A549 (cell line): ENCODE measurements around the gene COPA. TPM values are rescaled to one million over a fixed set of nuclear protein-coding genes. Genes with fewer than 3 reads are reported as not detected.

ENCODE experiments used
- ATAC-seq, 2 experiments: fragments of 200-7000 bp in 1 of 2; fragments of >200 bp in 1 of 2; cut with Nextera tagmentation in 1 of 2; cut with Tn5 transposase in 1 of 2; 3 replicates each; pipeline versions ENCODE4 v1.8.0 to v1.9.1; 2018 to 2020; ENCODE audit warnings: mild to moderate bottlenecking in 1 of 2, moderate library complexity in 1 of 2
- CTCF ChIA-PET: fragments of 300-600 bp; sonication (Branson Sonifier 250); formaldehyde crosslinking; extraction: SDS; loops from one replicate; lab custom pipeline; 2021; ENCODE audit warnings: antibody characterized with exemption, inconsistent platforms; lab: Yijun Ruan, JAX
- POLR2A ChIA-PET: fragments of 350-600 bp; formaldehyde crosslinking; extraction: SDS; loops from one replicate; lab custom pipeline; 2021; ENCODE audit warnings: antibody characterized with exemption, inconsistent platforms; lab: Yijun Ruan, JAX
- DNase-seq, 2 experiments: peaks; one replicate each; pipeline versions ENCODE4 v3.0.0 to v3.0.0-alpha.2; 2011 to 2016; ENCODE audit warnings: low read depth in 1 of 2, low spot score in 1 of 2
- FAIRE-seq: peaks from 2 replicates; lab custom pipeline; 2011; peaks lifted over from hg19 to GRCh38; lab: Jason Lieb, UNC
- H3K27ac ChIP-seq, 2 experiments: fragments of >200 bp; sonication (Bioruptor Twin); formaldehyde crosslinking; 3 replicates each; pipeline ENCODE4 v1.5.1; 2016 to 2017
- H3K4me1 ChIP-seq: fragments of >200 bp; sonication (Bioruptor Twin); formaldehyde crosslinking; 3 replicates; pipeline ENCODE4 v1.6.1; 2016
- H3K4me2 ChIP-seq: fragments of >200 bp; sonication (Bioruptor Twin); formaldehyde crosslinking; 3 replicates; pipeline ENCODE4 v1.6.1; 2016
- H3K4me3 ChIP-seq: fragments of >200 bp; sonication (Bioruptor Twin); formaldehyde crosslinking; 3 replicates; pipeline ENCODE4 v1.5.1; 2016
- H3K9me3 ChIP-seq: fragments of >200 bp; sonication (Bioruptor Twin); formaldehyde crosslinking; 3 replicates; pipeline ENCODE4 v1.6.1; 2016
- ATOH8 ChIP-seq: fragments of 250-450 bp; sonication (Bioruptor Pico); IDR thresholded peaks from 2 replicates; pipeline ENCODE4 v1.5.0; 2020; ENCODE audit warnings: low read depth, mild to moderate bottlenecking, moderate library complexity
- CEBPB ChIP-seq, 2 experiments: fragments of >200 bp in 1 of 2; sonication (Bioruptor Twin) in 1 of 2; formaldehyde crosslinking in 1 of 2; IDR thresholded peaks; 2 replicates each; pipeline ENCODE4 v1.6.1; 2012 to 2016
- EHMT2 ChIP-seq: fragments of 200-600 bp; sonication (generic); IDR thresholded peaks from 2 replicates; pipeline ENCODE4 v1.6.1; 2016; ENCODE audit warnings: antibody characterized with exemption, low read depth, mild to moderate bottlenecking, moderate library complexity
- FOSL2 ChIP-seq, 2 experiments: fragments of 450-650 bp in 1 of 2; fragments of >200 bp in 1 of 2; sonication (Bioruptor Twin) in 1 of 2; formaldehyde crosslinking; IDR thresholded peaks; 2 replicates each; pipeline versions ENCODE4 v1.5.0 to v1.6.1; 2016 to 2020; ENCODE audit warnings: mild to moderate bottlenecking in 1 of 2, moderate library complexity in 1 of 2
- HMGXB4 ChIP-seq: fragments of 250-450 bp; sonication (Bioruptor Pico); IDR thresholded peaks from 2 replicates; pipeline ENCODE4 v1.5.0; 2021; ENCODE audit warnings: mild to moderate bottlenecking, moderate library complexity, borderline replicate concordance
- HOXA7 ChIP-seq: fragments of 250-450 bp; sonication (Bioruptor Pico); IDR thresholded peaks from 2 replicates; pipeline ENCODE4 v1.5.0; 2020; ENCODE audit warnings: mild to moderate bottlenecking, moderate library complexity
- JUN ChIP-seq, 2 experiments: fragments of >200 bp; sonication (Bioruptor Twin); formaldehyde crosslinking; IDR thresholded peaks; 2 replicates in 1 of 2; 3 replicates in 1 of 2; pipeline ENCODE4 v1.6.1; 2016 to 2017
- KDM5A ChIP-seq: fragments of 200-600 bp; sonication (generic); IDR thresholded peaks from 2 replicates; pipeline ENCODE4 v1.6.1; 2016; ENCODE audit warnings: antibody characterized with exemption, mild to moderate bottlenecking
- MAX ChIP-seq: IDR thresholded peaks from 2 replicates; pipeline ENCODE4 v1.6.1; 2012
- MAZ ChIP-seq: fragments of 150-350 bp; IDR thresholded peaks from 2 replicates; pipeline ENCODE4 v1.6.1; 2014; ENCODE audit warnings: antibody characterized with exemption, low read depth, low read length, borderline replicate concordance
- NR3C1 ChIP-seq: fragments of >200 bp; sonication (Bioruptor Twin); formaldehyde crosslinking; IDR thresholded peaks from 3 replicates; pipeline ENCODE4 v1.6.1; 2017
- PHF8 ChIP-seq: fragments of 200-600 bp; sonication (generic); IDR thresholded peaks from 2 replicates; pipeline ENCODE4 v1.6.1; 2016; ENCODE audit warnings: low read depth, mild to moderate bottlenecking, antibody characterized with exemption, moderate library complexity, borderline replicate concordance
- POLR2AphosphoS2 ChIP-seq: conservative IDR thresholded peaks from 2 replicates; pipeline ENCODE4 v1.6.1; 2012; ENCODE audit warnings: low read length, improper control_type of control experiment, inconsistent platforms
- REST ChIP-seq: fragments of 200-600 bp; sonication (generic); IDR thresholded peaks from 2 replicates; pipeline ENCODE4 v1.6.1; 2016; ENCODE audit warnings: antibody characterized with exemption, mild to moderate bottlenecking, moderate library complexity
- RFX5 ChIP-seq: fragments of 450-650 bp; IDR thresholded peaks from 2 replicates; pipeline ENCODE4 v1.7.1; 2014; ENCODE audit warnings: antibody characterized with exemption, mild to moderate bottlenecking, moderate library complexity
- SMC3 ChIP-seq: fragments of >200 bp; sonication (Bioruptor Twin); formaldehyde crosslinking; IDR thresholded peaks from 3 replicates; pipeline ENCODE4 v1.6.1; 2018; ENCODE audit warnings: inconsistent platforms
- SREBF2 ChIP-seq: fragments of 450-650 bp; IDR thresholded peaks from 2 replicates; pipeline ENCODE4 v1.6.1; 2014; ENCODE audit warnings: mild to moderate bottlenecking, moderate library complexity
- TFCP2L1 ChIP-seq: fragments of 250-450 bp; sonication (Bioruptor Pico); IDR thresholded peaks from 2 replicates; pipeline ENCODE4 v1.5.0; 2021; ENCODE audit warnings: mild to moderate bottlenecking
- TP53 ChIP-seq: fragments of 250-450 bp; sonication (Bioruptor Pico); IDR thresholded peaks from 2 replicates; pipeline ENCODE4 v1.5.0; 2021; ENCODE audit warnings: mild to moderate bottlenecking, moderate library complexity
- USF2 ChIP-seq: fragments of 450-650 bp; IDR thresholded peaks from 2 replicates; pipeline ENCODE4 v1.6.1; 2014; ENCODE audit warnings: antibody characterized with exemption
- ZC3H11A ChIP-seq: fragments of 450-650 bp; IDR thresholded peaks from 2 replicates; pipeline ENCODE4 v1.6.1; 2014; ENCODE audit warnings: antibody characterized with exemption, mild to moderate bottlenecking
- WGBS: methylation state at CpG from one replicate; pipeline ENCODE4 v1.1.6; 2017; ENCODE audit errors: missing lambda C conversion rate; 5-methylcytosine and 5-hydroxymethylcytosine counted together
- polyA plus RNA-seq, 4 experiments: library from polyadenylated mRNA; depleted of rRNA in 3 of 4; stranded (reverse); fragments of >200 nt; fragmentation: RNase III in 1 of 4; extraction: RNeasy Plus Mini Kit Qiagen cat#74134 plus additional on column Dnase treatment in 1 of 4; gene quantifications; 2 replicates in 3 of 4; 3 replicates in 1 of 4; pipeline ENCODE4 v1.2.3, GENCODE V29; 2011 to 2017

Gene COPA
- polyA plus RNA-seq, 2 of the 4 experiments (the other 2 are of a cell fraction): 83.5 to 149 TPM

GRCh38 chr1:160251011-160251410 is 92.0 kb downstream of the COPA start:
- ChIA-PET CTCF (interaction anchor here (0.9 to 12.4 kb wide), 23 partner anchors 10 to 211 kb away, joined by 3 to 203 read pairs (median 8); partner anchors contain the start of genes ATP1A2, CASQ1 and DCAF8), POLR2A (interaction anchor here (2.3 kb wide), 1 partner anchor 10 kb away, joined by 22 read pairs; the partner anchor contains the start of gene DCAF8)
- H3K4me1 ChIP-seq: peaks cover 10% of the 10 kb centered on the region
- H3K4me3 ChIP-seq: no peak overlapping the region
- DNase-seq (no peak), FAIRE-seq (no peak), ATAC-seq (no peak)
- no peak overlapping the region for H3K27ac ChIP-seq
- TF ChIP-seq REST: no peak
- TF ChIP-seq RFX5: no peak
- TF ChIP-seq FOSL2 (IDR thresholded peaks at IDR 0.05): no peak
- no peak for TF ChIP-seq FOSL2 (CRISPR knock-in tag; IDR thresholded peaks at IDR 0.05)
- H3K9me3 ChIP-seq: no peaks in the 10 kb centered on the region
- no peak overlapping the region for H3K4me2 ChIP-seq

GRCh38 chr1:160247053-160247452 is 96.0 kb downstream of the COPA start:
- peaks cover 16% of the 10 kb centered on the region for H3K4me1 ChIP-seq
- ChIA-PET POLR2A (no interaction called here), CTCF (interaction anchor here (1.9 to 4.2 kb wide), 3 partner anchors 8 to 146 kb away, joined by 5 to 26 read pairs (median 10); no protein-coding TSS in a partner anchor)
- FAIRE-seq (no peak), DNase-seq (no peak), ATAC-seq (no peak)
- 95% methylated on average over 1 of the region's 1 CpG for WGBS
- H3K4me2 ChIP-seq: no peak overlapping the region
- no peaks in the 10 kb centered on the region for H3K9me3 ChIP-seq
- TF ChIP-seq TP53 (CRISPR knock-in tag) (no peak), TFCP2L1 (CRISPR knock-in tag) (no peak), REST (no peak), PHF8 (no peak)
- no peak overlapping the region for H3K4me3 ChIP-seq
- H3K27ac ChIP-seq: no peak overlapping the region

- peaks cover 16% of the 10 kb centered on the region for H3K4me1 ChIP-seq
- CTCF ChIA-PET: interaction anchor here (1.3 to 4.2 kb wide), 9 partner anchors 9 to 160 kb away, joined by 3 to 26 read pairs (median 5); partner anchors contain the start of gene CASQ1
- TF ChIP-seq RFX5 (no peak), HMGXB4 (CRISPR knock-in tag) (no peak), ZC3H11A (no peak), MAX (no peak), NR3C1 (no peak), EHMT2 (no peak), USF2 (no peak), MAZ (no peak), POLR2AphosphoS2 (no peak), KDM5A (no peak), TP53 (CRISPR knock-in tag) (no peak), SMC3 (no peak), ATOH8 (CRISPR knock-in tag) (no peak), JUN (IDR thresholded peaks at IDR 0.05) (no peak), TFCP2L1 (CRISPR knock-in tag) (no peak), SREBF2 (no peak), CEBPB (IDR thresholded peaks at IDR 0.05) (no peak), HOXA7 (CRISPR knock-in tag) (no peak)
- DNase-seq: no peak
- H3K27ac ChIP-seq: no peak overlapping the region
- ATAC-seq: no peak
- no peak for FAIRE-seq
- no peak overlapping the region for H3K4me2 ChIP-seq
- 92% methylated on average over 1 of the region's 1 CpG for WGBS
- POLR2A ChIA-PET: interaction anchor here (1.5 kb wide), 1 partner anchor 17 kb away, joined by 4 read pairs; the partner anchor contains the start of gene DCAF8
- H3K9me3 ChIP-seq: no peaks in the 10 kb centered on the region
- H3K4me3 ChIP-seq: no peak overlapping the region
Measured at GRCh38 chr1:160245434-160245833, 97.6 kb downstream of the COPA start.
